Measurements from ENCODE around the gene SIKE1. TPM values are rescaled to one million over a fixed set of nuclear protein-coding genes. Genes with fewer than 3 reads are reported as not detected.

SIKE1 gene
- total RNA-seq, 3 donors from 2014 or later, result 34.5 to 35.5 (median 34.7) TPM

DNA sequence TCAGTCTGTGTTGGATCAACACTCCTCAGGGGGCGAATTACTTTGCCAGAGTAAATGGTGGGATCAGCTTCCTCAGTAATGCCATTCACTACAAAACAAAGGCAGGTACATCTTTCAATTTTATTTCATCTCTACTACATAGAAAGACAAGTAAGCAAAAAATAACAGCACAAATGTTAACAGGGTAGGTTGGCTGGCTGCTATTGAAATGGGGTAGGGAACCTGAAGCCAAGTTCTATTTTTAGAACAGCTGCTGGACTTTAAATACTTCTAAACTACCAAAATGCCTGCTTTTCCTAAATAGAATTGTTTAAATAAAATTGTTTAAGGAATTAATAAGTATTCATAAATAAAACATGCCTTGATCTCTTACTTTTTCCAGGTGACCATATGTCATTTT is 56.6 kb downstream of the SIKE1 start:
- no peak overlapping the region for H3K4me3 ChIP-seq
- TF ChIP-seq, protein P1, sequence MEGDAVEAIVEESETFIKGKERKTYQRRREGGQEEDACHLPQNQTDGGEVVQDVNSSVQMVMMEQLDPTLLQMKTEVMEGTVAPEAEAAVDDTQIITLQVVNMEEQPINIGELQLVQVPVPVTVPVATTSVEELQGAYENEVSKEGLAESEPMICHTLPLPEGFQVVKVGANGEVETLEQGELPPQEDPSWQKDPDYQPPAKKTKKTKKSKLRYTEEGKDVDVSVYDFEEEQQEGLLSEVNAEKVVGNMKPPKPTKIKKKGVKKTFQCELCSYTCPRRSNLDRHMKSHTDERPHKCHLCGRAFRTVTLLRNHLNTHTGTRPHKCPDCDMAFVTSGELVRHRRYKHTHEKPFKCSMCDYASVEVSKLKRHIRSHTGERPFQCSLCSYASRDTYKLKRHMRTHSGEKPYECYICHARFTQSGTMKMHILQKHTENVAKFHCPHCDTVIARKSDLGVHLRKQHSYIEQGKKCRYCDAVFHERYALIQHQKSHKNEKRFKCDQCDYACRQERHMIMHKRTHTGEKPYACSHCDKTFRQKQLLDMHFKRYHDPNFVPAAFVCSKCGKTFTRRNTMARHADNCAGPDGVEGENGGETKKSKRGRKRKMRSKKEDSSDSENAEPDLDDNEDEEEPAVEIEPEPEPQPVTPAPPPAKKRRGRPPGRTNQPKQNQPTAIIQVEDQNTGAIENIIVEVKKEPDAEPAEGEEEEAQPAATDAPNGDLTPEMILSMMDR (IDR thresholded peaks at IDR 0.05), result no peak
- no peak for DNase-seq
- no peaks in the 10 kb centered on the region for H3K9me3 ChIP-seq
- no peak for ATAC-seq
- H3K4me1 ChIP-seq (ENCODE audit: low read depth), result no peaks in the 10 kb centered on the region
- intact Hi-C loops (cut with DNase I, micrococcal nuclease), result no loop called here
- no peaks in the 10 kb centered on the region for H3K36me3 ChIP-seq (ENCODE audit: low read depth)

DNA sequence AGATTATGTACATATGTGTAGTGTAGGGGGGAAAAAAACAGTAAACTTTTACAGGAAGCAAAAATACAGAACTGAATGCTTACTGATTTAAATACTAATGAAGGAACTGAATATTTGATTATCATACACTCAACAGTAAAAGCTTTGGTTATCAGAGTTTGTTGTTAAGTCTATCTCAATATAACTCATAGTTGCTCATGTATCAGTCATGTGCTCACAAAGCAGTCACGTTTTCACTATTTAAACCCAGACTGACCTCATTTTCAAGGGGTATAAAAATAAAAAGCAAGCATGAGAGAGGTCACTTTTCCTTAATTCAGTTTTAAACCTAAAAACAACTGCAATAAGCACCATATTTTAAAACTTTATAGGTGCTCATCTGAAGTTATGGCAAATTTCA is 57.0 kb downstream of the SIKE1 start:
- ATAC-seq (no peak), DNase-seq (no peak)
- Histone ChIP-seq H3K9me3 (no peaks in the 10 kb centered on the region), H3K4me3 (no peak overlapping the region), H3K36me3 (ENCODE audit: low read depth) (no peaks in the 10 kb centered on the region), H3K4me1 (ENCODE audit: low read depth) (no peaks in the 10 kb centered on the region)
- intact Hi-C loops (cut with DNase I, micrococcal nuclease), result no loop called here
- TF ChIP-seq, protein P1 (IDR thresholded peaks at IDR 0.05), result no peak

DNA sequence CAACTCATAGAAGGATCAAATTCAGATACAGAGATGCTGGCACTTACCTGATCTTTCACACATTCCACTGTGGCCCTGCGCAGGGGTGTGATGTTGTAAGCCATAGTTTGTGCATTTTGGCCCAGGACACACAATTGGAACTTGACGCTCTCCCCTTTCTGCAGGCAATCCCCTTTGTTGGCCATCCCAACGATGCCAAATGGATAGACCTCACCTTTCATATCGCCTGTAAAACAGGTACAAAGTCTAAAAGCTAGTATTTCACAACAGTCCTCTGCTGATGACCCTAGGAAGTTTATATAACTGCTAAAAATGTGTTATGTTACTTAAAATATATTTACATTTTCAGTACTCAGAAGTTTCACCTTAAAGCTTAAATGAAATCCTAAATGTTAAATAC is 60.0 kb downstream of the SIKE1 start:
- TF ChIP-seq, protein P1 (IDR thresholded peaks at IDR 0.05), result no peak
- H3K36me3 ChIP-seq (ENCODE audit: low read depth), result no peaks in the 10 kb centered on the region

More for the DNA sequence above, 60.0 kb downstream of the SIKE1 start:
- H3K9me3 ChIP-seq, result no peaks in the 10 kb centered on the region
- no peak overlapping the region for H3K4me3 ChIP-seq
- intact Hi-C loops (cut with DNase I, micrococcal nuclease), result no loop called here
- DNase-seq, result no peak
- ATAC-seq, result no peak
- peaks cover 4% of the 10 kb centered on the region for H3K4me1 ChIP-seq (ENCODE audit: low read depth)

Other genes starting within 250 kb of the SIKE1 start
- 10 to 100 TPM; 27.0 to 35.9 (median 31.2) TPM for gene BCAS2, start 199.1 kb downstream of the SIKE1 start, total RNA-seq
- 1 to 10 TPM in 1 of 3 donors, under 1 TPM in 2; 0.80 to 1.6 (median 0.87) TPM for gene DENND2C, start 110.6 kb downstream of the SIKE1 start, total RNA-seq
- gene AMPD1, start 85.1 kb downstream of the SIKE1 start, total RNA-seq, result 1 to 10 TPM in 1 of 3 donors, under 1 TPM in 2; 0.44 to 2.0 (median 0.63) TPM
- 10 to 100 TPM; 25.3 to 51.1 (median 40.8) TPM for gene NRAS, start 63.9 kb downstream of the SIKE1 start, total RNA-seq
- gene CSDE1, start 22.7 kb downstream of the SIKE1 start, total RNA-seq, result 100 to 1,000 TPM; 429 to 934 (median 439) TPM
- gene SYCP1, start 74.2 kb upstream of the SIKE1 start, total RNA-seq, result not detected
- gene TSHB, start 249.1 kb upstream of the SIKE1 start, total RNA-seq, result not detected

Data from mucosa of descending colon (tissue), 3 donors.